H1 (cell line): ENCODE data around the gene ABCC4. TPM values are rescaled to one million over a fixed set of nuclear protein-coding genes. Genes with fewer than 3 reads are reported as not detected.

Experiments
- CTCF ChIA-PET: fragments of 300-600 bp; sonication (Branson Sonifier 250); formaldehyde crosslinking; loops from one replicate; lab custom pipeline; 2021; ENCODE audit not compliant: partially characterized antibody; lab: Charles Lee
- POLR2A ChIA-PET: fragments of 300-600 bp; sonication (Branson Sonifier 250); formaldehyde crosslinking; loops from one replicate; lab custom pipeline; 2021; ENCODE audit warnings: inconsistent platforms; ENCODE audit not compliant: partially characterized antibody; lab: Charles Lee
- DNase-seq, 2 experiments: peaks; one replicate each; pipeline versions ENCODE4 v3.0.0 to v3.0.0-alpha.2; 2010 to 2022; ENCODE audit warnings: low spot score in 2 of 2, low read depth in 1 of 2, mixed read lengths in 1 of 2
- FAIRE-seq: peaks from 2 replicates; lab custom pipeline; 2011; peaks lifted over from hg19 to GRCh38; lab: Jason Lieb, UNC
- H2AFZ ChIP-seq: 2 replicates; pipeline ENCODE4 v1.8.1; 2012; ENCODE audit warnings: low read length, inconsistent platforms
- H2AK5ac ChIP-seq: 2 replicates; pipeline ENCODE4 v1.6.1; 2013; ENCODE audit warnings: low read depth, low read length
- H2BK120ac ChIP-seq: replicated peaks from 2 replicates; pipeline ENCODE3; 2013; ENCODE audit warnings: low read depth, low read length, inconsistent platforms
- H2BK12ac ChIP-seq: 2 replicates; pipeline ENCODE4 v1.6.1; 2013; ENCODE audit warnings: low read depth, low read length
- H2BK15ac ChIP-seq: 2 replicates; pipeline ENCODE4 v1.6.1; 2013; ENCODE audit warnings: low read length
- H2BK20ac ChIP-seq: 2 replicates; pipeline ENCODE4 v1.6.1; 2013; ENCODE audit warnings: low read length
- H2BK5ac ChIP-seq: 2 replicates; pipeline ENCODE4 v1.6.1; 2013; ENCODE audit warnings: low read depth, low read length
- H3K14ac ChIP-seq: 2 replicates; pipeline ENCODE4 v1.6.1; 2013; ENCODE audit warnings: inconsistent platforms; ENCODE audit not compliant: insufficient read length
- H3K18ac ChIP-seq: 2 replicates; pipeline ENCODE4 v1.6.1; 2013; ENCODE audit warnings: low read length; ENCODE audit errors: extremely low read depth
- H3K23ac ChIP-seq: 2 replicates; pipeline ENCODE4 v1.6.1; 2013; ENCODE audit warnings: inconsistent platforms; ENCODE audit not compliant: insufficient read length
- H3K23me2 ChIP-seq: 2 replicates; pipeline ENCODE4 v1.6.1; 2013; ENCODE audit warnings: low read depth, low read length
- H3K27ac ChIP-seq: 2 replicates; pipeline ENCODE4 v1.6.1; 2011; ENCODE audit warnings: low read depth, low read length, inconsistent platforms
- H3K27me3 ChIP-seq, 4 experiments: replicated peaks in 1 of 4; 1 replicate in 1 of 4; 2 replicates in 3 of 4; pipeline versions ENCODE4 v1.6.1 to v1.8.1; 2011 to 2013; ENCODE audit warnings: low read length in 3 of 4, mild to moderate bottlenecking in 3 of 4, inconsistent platforms in 2 of 4, mixed read lengths in 2 of 4, moderate library complexity in 1 of 4; ENCODE audit not compliant: control insufficient read depth in 3 of 4, insufficient read depth in 3 of 4; ENCODE audit errors: extremely low read depth in 1 of 4
- H3K36me3 ChIP-seq, 4 experiments: 2 replicates each; pipeline versions ENCODE4 v1.6.1 to v1.8.1; 2011 to 2013; ENCODE audit warnings: mild to moderate bottlenecking in 4 of 4, low read length in 3 of 4, moderate library complexity in 2 of 4, control low read depth in 1 of 4, inconsistent platforms in 1 of 4; ENCODE audit not compliant: insufficient read depth in 4 of 4, control insufficient read depth in 2 of 4
- H3K4ac ChIP-seq: replicated peaks from 2 replicates; pipeline ENCODE3; 2013; ENCODE audit warnings: low read length, low read depth, mixed read lengths, inconsistent platforms; ENCODE audit not compliant: insufficient read length
- H3K4me1 ChIP-seq, 4 experiments: replicated peaks in 1 of 4; 1 replicate in 1 of 4; 2 replicates in 3 of 4; pipeline versions ENCODE4 v1.6.1 to v1.8.1; 2011 to 2013; ENCODE audit warnings: low read length in 3 of 4, inconsistent platforms in 2 of 4, mixed read lengths in 1 of 4; ENCODE audit not compliant: insufficient read depth in 4 of 4, control insufficient read depth in 3 of 4
- H3K4me2 ChIP-seq, 2 experiments: 2 replicates each; pipeline versions ENCODE4 v1.6.1 to v1.8.1; 2011 to 2013; ENCODE audit warnings: low read depth in 2 of 2, low read length in 2 of 2, control low read depth in 1 of 2, inconsistent platforms in 1 of 2, mild to moderate bottlenecking in 1 of 2; ENCODE audit not compliant: insufficient read depth in 1 of 2
- H3K4me3 ChIP-seq, 4 experiments: fragments of 200-600, 300-600 bp in 1 of 4; sonication (generic), shearing (Covaris generic), sonication (Bioruptor Twin) in 1 of 4; 2 replicates each; pipeline versions ENCODE4 v1.5.1 to v1.8.1; 2011 to 2016; ENCODE audit warnings: low read length in 4 of 4, low read depth in 3 of 4, control low read depth in 2 of 4, inconsistent platforms in 2 of 4, mild to moderate bottlenecking in 2 of 4, mixed read lengths in 1 of 4, moderate library complexity in 1 of 4; ENCODE audit not compliant: insufficient read depth in 2 of 4; ENCODE audit errors: extremely low read depth in 1 of 4
- H3K56ac ChIP-seq: replicated peaks from 2 replicates; pipeline ENCODE3; 2013; ENCODE audit warnings: low read depth, mild to moderate bottlenecking, mixed read lengths, low read length, inconsistent platforms; ENCODE audit not compliant: insufficient read length
- H3K79me1 ChIP-seq: 2 replicates; pipeline ENCODE4 v1.6.1; 2013; ENCODE audit warnings: low read depth, low read length, control low read depth
- H3K79me2 ChIP-seq, 2 experiments: 2 replicates each; pipeline versions ENCODE4 v1.6.1 to v1.8.1; 2012 to 2013; ENCODE audit warnings: low read length in 2 of 2, mild to moderate bottlenecking in 2 of 2, inconsistent platforms in 1 of 2; ENCODE audit not compliant: insufficient read depth in 2 of 2, control insufficient read depth in 1 of 2
- H3K9ac ChIP-seq, 4 experiments: replicated peaks in 1 of 4; 1 replicate in 1 of 4; 2 replicates in 3 of 4; pipeline versions ENCODE4 v1.6.1 to v1.8.1; 2011 to 2013; ENCODE audit warnings: low read depth in 3 of 4, low read length in 3 of 4, control low read depth in 2 of 4, mild to moderate bottlenecking in 2 of 4, moderate library complexity in 2 of 4, inconsistent platforms in 1 of 4; ENCODE audit errors: extremely low read depth in 1 of 4
- H3K9me3 ChIP-seq, 2 experiments: 2 replicates each; pipeline versions ENCODE4 v1.6.1 to v1.8.1; 2012 to 2013; ENCODE audit warnings: mild to moderate bottlenecking in 2 of 2, moderate library complexity in 2 of 2, control low read depth in 1 of 2, inconsistent platforms in 1 of 2, low read depth in 1 of 2, low read length in 1 of 2, mixed read lengths in 1 of 2; ENCODE audit not compliant: insufficient read depth in 2 of 2
- H4K20me1 ChIP-seq, 2 experiments: replicated peaks in 1 of 2; 2 replicates each; pipeline versions ENCODE3 to v1.8.1; 2011 to 2013; ENCODE audit warnings: inconsistent platforms in 2 of 2, low read length in 2 of 2, mild to moderate bottlenecking in 1 of 2; ENCODE audit not compliant: insufficient read depth in 2 of 2, control insufficient read depth in 1 of 2
- H4K5ac ChIP-seq: 2 replicates; pipeline ENCODE4 v1.6.1; 2013; ENCODE audit warnings: low read length, low read depth, mixed read lengths, inconsistent platforms; ENCODE audit not compliant: insufficient read length
- H4K8ac ChIP-seq: 2 replicates; pipeline ENCODE4 v1.8.0; 2013; ENCODE audit warnings: mild to moderate bottlenecking, moderate library complexity, low read length, inconsistent platforms; ENCODE audit not compliant: insufficient read depth; ENCODE audit errors: extremely low read depth
- H4K91ac ChIP-seq: replicated peaks from 2 replicates; pipeline ENCODE3; 2013; ENCODE audit warnings: low read length, mixed read lengths, inconsistent platforms; ENCODE audit not compliant: insufficient read length
- CHD2 ChIP-seq: IDR thresholded peaks from 2 replicates; pipeline ENCODE4 v1.6.1; 2012; ENCODE audit warnings: low read length, improper control_type of control experiment
- CTBP2 ChIP-seq: IDR thresholded peaks from 2 replicates; pipeline ENCODE4 v1.7.0; 2011; ENCODE audit warnings: borderline replicate concordance, mild to moderate bottlenecking, moderate library complexity, mixed read lengths, low read length; ENCODE audit not compliant: insufficient read depth, insufficient read length
- CTCF ChIP-seq, 3 experiments: IDR thresholded peaks; 1 replicate in 2 of 3; 2 replicates in 1 of 3; pipeline versions ENCODE4 v1.5.1 to v1.6.1; 2011; ENCODE audit warnings: low read length in 3 of 3, mild to moderate bottlenecking in 3 of 3, inconsistent platforms in 2 of 3, low read depth in 1 of 3, moderate library complexity in 1 of 3; ENCODE audit not compliant: insufficient read depth in 1 of 3; ENCODE audit errors: control extremely low read depth in 1 of 3
- KDM4A ChIP-seq: IDR thresholded peaks from one replicate; pipeline ENCODE4 v1.7.1; 2012; ENCODE audit warnings: low read depth, mild to moderate bottlenecking, moderate library complexity, low read length, inconsistent platforms; ENCODE audit not compliant: severe bottlenecking
- SAP30 ChIP-seq: fragments of 300-600 bp; sonication (generic); IDR thresholded peaks from 2 replicates; pipeline ENCODE4 v1.7.1; 2012; ENCODE audit warnings: low read length, moderate library complexity, mild to moderate bottlenecking, inconsistent platforms; ENCODE audit not compliant: insufficient read depth, insufficient replicate concordance
- WGBS, 2 experiments: shearing (Covaris generic) in 1 of 2; methylation state at CpG; one replicate each; pipeline versions ENCODE4 v1.1.6 to v1.1.7; 2013 to 2015; ENCODE audit warnings: low lambda C conversion rate in 2 of 2, mixed read lengths in 2 of 2, inconsistent platforms in 1 of 2, low coverage in 1 of 2, missing lambda C conversion rate in 1 of 2; ENCODE audit not compliant: insufficient replicate concordance in 2 of 2, insufficient coverage in 1 of 2, insufficient read length in 1 of 2; ENCODE audit errors: extremely low coverage in 1 of 2, missing lambda C conversion rate in 1 of 2; 5-methylcytosine and 5-hydroxymethylcytosine counted together
- polyA plus RNA-seq, 7 experiments: library from polyadenylated mRNA; depleted of rRNA in 3 of 7; stranded (reverse) in 5 of 7; unstranded in 2 of 7; fragments of >200 nt in 5 of 7; fragments of 200-250 nt in 2 of 7; gene quantifications; 1 replicate in 5 of 7; 2 replicates in 1 of 7; 4 replicates in 1 of 7; pipeline versions ENCODE4 v1.2.1 to v1.2.3, GENCODE V29; 2011 to 2013; ENCODE audit warnings: missing spikeins in 2 of 7, mixed read lengths in 2 of 7
- total RNA-seq: library from RNA; stranded (reverse); fragmentation: NEBNext Ultra II Directional; extraction: Animal tissue kit (Norgen Biotek cat#: 25700); gene quantifications from 2 replicates; pipeline ENCODE4 v1.2.1, GENCODE V29; 2021

ABCC4 gene
- total and polyA plus RNA-seq, 2 of the 8 experiments (the other 6 are each of a cell fraction or from before 2014, with no cell fraction given) = 4.0 to 14.1 TPM

GRCh38 chr13:95192998-95193397, 108.3 kb downstream of the ABCC4 start:
- Histone ChIP-seq H2BK120ac (no peak overlapping the region), H3K14ac (no peak overlapping the region), H3K9ac (no peak overlapping the region), H2BK5ac (0 out of 2 replicates have a peak overlapping the region, but pooled peaks have one; percentile 41), H2BK12ac (no peak overlapping the region), H4K20me1 (no peaks in the 10 kb centered on the region), H3K23me2 (no peaks in the 10 kb centered on the region), H2BK20ac (no peak overlapping the region), H3K79me2 (no peaks in the 10 kb centered on the region), H3K56ac (no peak overlapping the region), H3K23ac (no peak overlapping the region), H3K27ac (no peak overlapping the region), H3K4me2 (no peak overlapping the region), H3K36me3 (no peaks in the 10 kb centered on the region), H2AFZ (no peak overlapping the region), H3K27me3 (no peaks in the 10 kb centered on the region), H4K91ac (no peak overlapping the region), H3K9me3 (no peaks in the 10 kb centered on the region), H3K18ac (no peak overlapping the region), H3K4me1 (no peaks in the 10 kb centered on the region; a peak in 2 of 7 replicates), H3K4ac (no peak overlapping the region), H3K4me3 (no peak overlapping the region), H4K8ac (no peak overlapping the region), H3K79me1 (no peaks in the 10 kb centered on the region), H2AK5ac (no peak overlapping the region), H2BK15ac (no peak overlapping the region), H4K5ac (no peak overlapping the region)
- POLR2A ChIA-PET = no interaction called here
- DNase-seq = no peak
- CTCF ChIA-PET = interaction anchor here (0.5 to 10.5 kb wide), 16 partner anchors 9 to 641 kb away, joined by 3 to 336 read pairs (median 11); partner anchors contain the start of gene ABCC4
- no peak for FAIRE-seq
- no peak for TF ChIP-seq CTCF (IDR thresholded peaks at IDR 0.05; ENCODE audit: control extremely low read depth in 1 of 3, insufficient read depth in 1 of 3, low read depth in 1 of 3, low read length in 3 of 3)
- no peak for TF ChIP-seq KDM4A
- no peak for TF ChIP-seq CTBP2
- TF ChIP-seq SAP30 = no peak
- TF ChIP-seq CHD2 = no peak
- WGBS, 2 experiments = 76% methylated on average over 7 of the region's 7 CpGs; no CpG with 5 or more reads in 1 of the 2 experiments
